HAP-1 (cell line): Measurements from ENCODE around the gene APOC4.
A peak's percentile ranks its signal among the peaks of the same experiment; 100 is the strongest.

ENCODE experiments used
- DNase-seq, 2 experiments: peaks; one replicate each; pipeline ENCODE4 v3.0.0-alpha.2; 2016 to 2020; ENCODE audit warnings: low spot score in 2 of 2
- H3K27me3 ChIP-seq: fragments of 250-450 bp; sonication (Bioruptor Pico); 2 replicates; pipeline ENCODE4 v1.5.1; 2020; ENCODE audit warnings: low read depth, mild to moderate bottlenecking, moderate library complexity
- H3K36me3 ChIP-seq: fragments of 250-450 bp; sonication (Bioruptor Pico); replicated peaks from 2 replicates; pipeline ENCODE4 v1.5.1; 2020; ENCODE audit warnings: mild to moderate bottlenecking
- H3K4me1 ChIP-seq: fragments of 250-450 bp; sonication (Bioruptor Pico); 2 replicates; pipeline ENCODE4 v1.5.1; 2020; ENCODE audit warnings: mild to moderate bottlenecking
- H3K4me3 ChIP-seq: fragments of 250-450 bp; sonication (Bioruptor Pico); 2 replicates; pipeline ENCODE4 v1.5.1; 2020; ENCODE audit warnings: mild to moderate bottlenecking, moderate library complexity
- H3K9me3 ChIP-seq: fragments of 250-450 bp; sonication (Bioruptor Pico); 2 replicates; pipeline ENCODE4 v1.5.1; 2020; ENCODE audit warnings: mild to moderate bottlenecking, moderate library complexity
- in situ Hi-C: fragments of 300-500 bp; cut with MboI; formaldehyde crosslinking; loops from 3 replicates; pipeline ENCODE4 v1.14.3; 2020; ENCODE audit warnings: low sequenced_read_pairs, inconsistent platforms, mixed read lengths

Gene APOC4

DNA sequence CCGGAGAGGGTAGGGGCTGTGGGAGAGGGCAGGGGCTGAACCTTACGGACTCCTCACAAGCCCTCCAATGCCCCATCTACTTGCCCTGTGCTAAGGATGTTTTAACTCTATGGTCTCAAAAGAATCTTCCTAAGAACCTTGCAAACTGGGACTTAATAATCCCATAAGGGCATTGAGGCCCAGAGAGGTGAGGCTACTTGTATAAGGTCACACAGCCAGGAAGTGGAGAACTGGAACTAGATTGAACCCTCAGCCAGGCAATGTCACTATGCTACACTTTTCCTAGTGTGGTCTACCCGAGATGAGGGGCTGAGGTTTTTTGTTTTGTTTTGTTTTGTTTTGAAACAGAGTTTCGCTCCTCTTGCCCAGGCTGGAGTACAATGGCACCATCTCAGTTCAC is 10.5 kb upstream of the APOC4 start:
- Histone ChIP-seq H3K9me3 (no peaks in the 10 kb centered on the region), H3K4me1 (peaks cover 10% of the 10 kb centered on the region; the same call in 1 of the 2 replicates), H3K36me3 (no peaks in the 10 kb centered on the region), H3K27me3 (no peaks in the 10 kb centered on the region), H3K4me3 (no peak overlapping the region)
- DNase-seq = no peak
- in situ Hi-C loops = no loop called here

DNA sequence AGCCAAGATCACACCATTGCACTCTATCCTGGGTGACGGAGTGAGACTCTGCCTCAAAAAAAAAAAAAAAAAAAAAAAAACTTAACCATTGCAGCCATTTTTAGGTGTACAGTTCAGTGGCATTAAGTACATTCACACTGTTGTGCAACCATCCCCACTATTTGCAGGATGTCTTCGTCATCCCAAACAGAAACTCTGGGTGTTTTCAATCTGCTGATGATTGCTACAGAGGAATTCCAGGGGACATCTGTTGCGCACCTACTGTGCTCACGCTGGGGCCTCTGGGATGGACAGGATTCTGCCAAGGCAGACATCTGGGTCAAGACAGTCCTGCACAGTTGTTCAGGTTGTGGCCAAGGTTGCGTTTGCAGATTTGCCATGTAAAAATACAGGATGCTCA is 2.4 kb upstream of the APOC4 start:
- Histone ChIP-seq H3K4me3 (no peak overlapping the region), H3K9me3 (no peaks in the 10 kb centered on the region), H3K27me3 (no peaks in the 10 kb centered on the region), H3K4me1 (no peaks in the 10 kb centered on the region), H3K36me3 (no peaks in the 10 kb centered on the region)
- in situ Hi-C loops = no loop called here
- no peak for DNase-seq

DNA sequence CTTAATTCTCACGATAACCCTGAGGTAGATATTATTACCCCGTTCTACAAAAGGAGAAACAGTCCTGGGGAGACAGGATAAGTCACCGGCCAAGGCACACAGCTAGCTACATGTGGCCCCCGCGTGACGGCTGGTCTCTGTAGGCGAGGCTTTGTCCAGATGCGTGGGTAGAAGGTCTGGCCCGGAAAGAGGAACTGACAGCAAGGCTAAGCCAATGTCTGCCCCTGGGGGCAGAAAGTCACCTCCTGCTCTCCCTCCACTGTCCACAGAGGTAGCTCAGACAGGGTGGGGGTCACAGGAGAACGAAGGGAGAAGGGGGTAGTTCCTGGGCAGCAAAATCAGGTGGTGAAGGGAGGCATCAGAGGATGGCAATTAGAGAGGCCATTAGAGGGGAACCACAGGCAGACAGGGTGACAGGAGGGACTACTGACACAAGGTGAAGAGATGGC is 1.8 kb downstream of the APOC4 start:
- in situ Hi-C loops = no loop called here
- H3K4me1 ChIP-seq = no peaks in the 10 kb centered on the region
- DNase-seq = no peak
- H3K9me3 ChIP-seq = no peaks in the 10 kb centered on the region
- no peaks in the 10 kb centered on the region for H3K36me3 ChIP-seq
- no peaks in the 10 kb centered on the region for H3K27me3 ChIP-seq
- no peak overlapping the region for H3K4me3 ChIP-seq

DNA sequence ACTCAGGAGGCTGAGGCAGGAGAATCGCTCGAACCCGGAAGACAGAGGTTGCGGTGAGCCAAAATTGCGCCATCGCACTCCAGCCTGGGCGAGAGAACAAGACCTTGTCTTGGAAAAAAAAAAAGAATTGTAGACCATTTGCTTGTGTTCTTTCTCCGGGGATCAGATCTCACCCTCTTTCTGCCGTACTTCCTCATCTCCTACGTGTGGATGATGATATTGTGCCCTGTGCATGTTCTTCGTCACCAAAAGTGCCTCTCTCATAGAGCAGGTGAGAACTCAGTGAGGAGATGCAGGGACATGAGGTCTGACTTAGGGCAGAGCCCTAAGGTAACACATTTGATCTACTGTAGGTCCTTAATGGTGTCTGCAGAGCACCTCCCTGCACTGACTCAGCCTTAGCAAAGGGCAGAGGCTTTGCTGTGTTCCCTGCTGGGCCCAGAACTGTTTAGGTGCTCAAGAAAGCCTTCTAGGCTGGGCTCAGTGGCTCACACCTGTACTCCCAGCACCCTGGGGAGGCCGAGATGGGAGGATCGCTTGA is 5.1 kb downstream of the APOC4 start:
- Histone ChIP-seq H3K4me3 (no peak overlapping the region), H3K36me3 (peaks cover 8% of the 10 kb centered on the region; the same call in 1 of the 2 replicates), H3K4me1 (no peaks in the 10 kb centered on the region), H3K27me3 (no peaks in the 10 kb centered on the region), H3K9me3 (no peaks in the 10 kb centered on the region)
- no peak for DNase-seq
- in situ Hi-C loops = loop anchor here (5.0 kb wide), 1 partner anchor 40 kb away; the partner anchor contains the start of gene APOE

DNA sequence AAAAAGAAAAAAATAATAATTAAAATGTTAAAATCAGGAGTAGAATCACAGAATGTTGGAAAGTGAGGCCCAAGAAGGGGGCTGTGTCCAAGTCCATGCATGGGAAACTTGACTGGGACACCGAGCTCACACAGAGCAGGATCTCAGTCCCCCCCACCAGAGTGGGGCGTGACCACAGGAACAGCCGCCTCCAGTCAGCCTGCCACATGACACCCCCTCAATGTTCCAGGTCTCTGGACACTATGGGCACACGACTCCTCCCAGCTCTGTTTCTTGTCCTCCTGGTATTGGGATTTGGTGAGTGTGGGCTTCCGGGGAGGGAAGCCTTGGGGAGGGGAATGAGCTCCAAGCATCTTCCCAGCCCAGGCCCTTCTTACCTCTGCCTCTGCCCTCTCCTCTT is 6.2 kb downstream of the APOC4 start:
- Histone ChIP-seq H3K27me3 (no peaks in the 10 kb centered on the region), H3K4me3 (no peak overlapping the region), H3K36me3 (peaks cover 8% of the 10 kb centered on the region; the same call in 1 of the 2 replicates), H3K4me1 (no peaks in the 10 kb centered on the region), H3K9me3 (no peaks in the 10 kb centered on the region)
- DNase-seq = no peak
- in situ Hi-C loops = loop anchor here (5.0 kb wide), 1 partner anchor 41 kb away; the partner anchor contains the start of gene APOE

DNA sequence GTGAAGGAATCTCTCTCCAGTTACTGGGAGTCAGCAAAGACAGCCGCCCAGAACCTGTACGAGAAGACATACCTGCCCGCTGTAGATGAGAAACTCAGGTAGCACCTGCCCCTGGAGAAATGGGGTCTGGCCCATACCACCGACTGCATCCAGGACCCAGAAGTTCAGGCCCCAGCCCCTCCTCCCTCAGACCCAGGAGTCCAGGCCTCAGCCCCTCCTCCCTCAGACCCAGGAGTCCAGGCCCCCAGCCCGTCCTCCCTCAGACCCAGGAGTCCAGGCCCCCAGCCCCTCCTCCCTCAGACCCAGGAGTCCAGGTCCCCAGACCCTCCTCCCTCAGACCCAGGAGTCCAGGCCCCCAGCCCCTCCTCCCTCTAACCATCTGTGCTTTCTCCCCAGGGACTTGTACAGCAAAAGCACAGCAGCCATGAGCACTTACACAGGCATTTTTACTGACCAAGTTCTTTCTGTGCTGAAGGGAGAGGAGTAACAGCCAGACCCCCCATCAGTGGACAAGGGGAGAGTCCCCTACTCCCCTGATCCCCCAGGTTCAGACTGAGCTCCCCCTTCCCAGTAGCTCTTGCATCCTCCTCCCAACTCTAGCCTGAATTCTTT is 6.8 kb downstream of the APOC4 start:
- in situ Hi-C loops = loop anchor here (5.0 kb wide), 1 partner anchor 42 kb away; the partner anchor contains the start of gene APOE
- no peak for DNase-seq
- peaks cover 8% of the 10 kb centered on the region; the same call in 1 of the 2 replicates for H3K36me3 ChIP-seq

DNA sequence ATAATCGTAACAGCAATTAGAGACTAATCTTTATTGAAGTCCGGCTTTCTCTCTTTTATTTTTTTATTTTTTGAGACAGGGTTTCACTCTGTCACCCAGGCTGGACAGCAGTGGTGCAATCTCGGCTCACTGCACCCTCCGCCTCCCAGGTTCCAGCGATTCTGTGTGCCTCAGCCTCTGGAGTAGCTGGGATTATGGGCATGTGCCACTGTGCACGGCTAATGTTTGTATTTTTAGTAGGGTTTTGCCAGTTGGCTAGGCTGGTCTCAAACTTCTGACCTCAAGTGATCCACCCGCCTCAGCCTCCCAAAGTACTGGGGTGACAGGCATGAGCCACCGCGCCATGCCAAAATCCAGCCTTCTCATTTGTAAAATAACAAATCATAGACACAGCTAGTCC is 7.5 kb downstream of the APOC4 start:
- no peaks in the 10 kb centered on the region for H3K4me1 ChIP-seq
- no peak overlapping the region for H3K4me3 ChIP-seq
- H3K36me3 ChIP-seq = peaks cover 8% of the 10 kb centered on the region; the same call in 1 of the 2 replicates
- in situ Hi-C loops = loop anchor here (5.0 kb wide), 1 partner anchor 42 kb away; the partner anchor contains the start of gene APOE
- H3K27me3 ChIP-seq = no peaks in the 10 kb centered on the region
- no peaks in the 10 kb centered on the region for H3K9me3 ChIP-seq
- DNase-seq = no peak

More for the DNA sequence above, 6.8 kb downstream of the APOC4 start:
- Histone ChIP-seq H3K4me3 (no peak overlapping the region), H3K4me1 (no peaks in the 10 kb centered on the region), H3K27me3 (no peaks in the 10 kb centered on the region), H3K9me3 (no peaks in the 10 kb centered on the region)

DNA sequence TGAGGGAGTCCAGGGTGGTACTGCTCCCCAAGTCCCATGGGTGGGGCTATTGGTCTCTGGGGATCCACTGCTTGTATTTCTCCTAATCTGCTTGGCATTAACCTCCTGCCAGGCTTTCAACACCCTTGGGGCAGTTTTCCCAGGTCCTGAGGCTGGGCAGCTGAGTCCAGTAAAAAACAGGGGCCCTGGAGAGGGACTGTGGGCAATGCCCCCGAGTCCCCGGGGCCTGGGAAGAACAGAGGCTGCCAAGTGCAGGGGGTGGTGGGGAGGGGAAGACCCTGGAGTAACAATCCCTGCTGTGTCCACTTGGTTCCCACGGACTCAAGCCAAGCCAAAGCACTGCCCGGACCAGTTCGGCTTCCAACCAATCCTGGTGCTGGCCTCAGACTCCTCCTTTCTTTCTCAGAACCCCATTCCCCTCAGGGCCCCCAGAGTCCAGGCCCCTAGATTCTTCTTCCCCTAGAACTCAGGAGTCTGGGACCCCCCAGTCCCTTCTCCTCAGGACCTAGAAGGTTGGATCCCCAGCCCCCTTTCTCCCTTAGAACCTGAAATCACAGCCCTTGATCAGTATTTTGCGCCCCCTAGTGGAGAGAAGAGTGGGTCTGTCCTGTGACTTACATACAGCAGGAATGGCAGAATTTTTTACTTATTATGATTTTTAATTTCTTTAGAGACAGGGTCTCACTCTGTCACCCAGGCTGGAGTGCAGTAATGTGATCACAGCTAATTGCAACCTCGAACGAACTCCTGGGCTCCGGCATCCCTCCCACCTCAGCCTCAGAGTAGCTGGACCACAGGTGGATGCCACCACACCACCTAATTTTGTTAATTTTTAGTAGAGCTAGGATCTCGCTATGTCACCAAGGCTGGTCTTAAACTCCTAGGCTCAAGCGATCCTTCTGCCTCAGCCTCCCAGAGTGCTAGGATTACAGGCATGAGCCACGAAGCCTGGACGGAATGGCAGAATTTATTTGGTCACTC is 9.4 kb downstream of the APOC4 start:
- H3K36me3 ChIP-seq = peaks cover 11% of the 10 kb centered on the region; the same call in 1 of the 2 replicates
- no peak overlapping the region for H3K4me3 ChIP-seq
- peaks cover 6% of the 10 kb centered on the region for H3K4me1 ChIP-seq
- H3K27me3 ChIP-seq = no peaks in the 10 kb centered on the region
- in situ Hi-C loops = no loop called here
- DNase-seq = peak; percentile 64 to 79
- no peaks in the 10 kb centered on the region for H3K9me3 ChIP-seq

DNA sequence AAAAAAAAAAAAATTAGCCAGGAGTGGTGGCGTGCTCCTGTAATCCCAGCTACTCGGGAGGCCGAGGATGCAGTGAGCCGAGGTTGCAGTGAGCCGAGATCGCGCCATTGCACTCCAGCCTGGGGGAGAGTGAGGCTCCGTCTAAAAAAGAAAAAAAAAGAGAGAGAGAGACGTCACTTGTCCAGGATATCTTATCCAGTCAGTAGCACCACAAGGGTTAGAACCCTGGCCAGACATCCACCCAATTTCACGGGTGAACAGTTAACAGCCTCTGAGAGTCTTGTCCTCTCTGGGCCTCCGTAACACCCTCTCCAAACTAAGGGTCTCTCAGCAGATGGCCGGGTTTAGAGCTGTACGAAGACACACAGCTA is 12.2 kb downstream of the APOC4 start:
- Histone ChIP-seq H3K27me3 (no peaks in the 10 kb centered on the region), H3K36me3 (peaks cover 11% of the 10 kb centered on the region; the same call in 1 of the 2 replicates), H3K9me3 (no peaks in the 10 kb centered on the region), H3K4me3 (peak overlapping the region; percentile 98), H3K4me1 (peaks cover 6% of the 10 kb centered on the region)
- in situ Hi-C loops = no loop called here
- no peak for DNase-seq

DNA sequence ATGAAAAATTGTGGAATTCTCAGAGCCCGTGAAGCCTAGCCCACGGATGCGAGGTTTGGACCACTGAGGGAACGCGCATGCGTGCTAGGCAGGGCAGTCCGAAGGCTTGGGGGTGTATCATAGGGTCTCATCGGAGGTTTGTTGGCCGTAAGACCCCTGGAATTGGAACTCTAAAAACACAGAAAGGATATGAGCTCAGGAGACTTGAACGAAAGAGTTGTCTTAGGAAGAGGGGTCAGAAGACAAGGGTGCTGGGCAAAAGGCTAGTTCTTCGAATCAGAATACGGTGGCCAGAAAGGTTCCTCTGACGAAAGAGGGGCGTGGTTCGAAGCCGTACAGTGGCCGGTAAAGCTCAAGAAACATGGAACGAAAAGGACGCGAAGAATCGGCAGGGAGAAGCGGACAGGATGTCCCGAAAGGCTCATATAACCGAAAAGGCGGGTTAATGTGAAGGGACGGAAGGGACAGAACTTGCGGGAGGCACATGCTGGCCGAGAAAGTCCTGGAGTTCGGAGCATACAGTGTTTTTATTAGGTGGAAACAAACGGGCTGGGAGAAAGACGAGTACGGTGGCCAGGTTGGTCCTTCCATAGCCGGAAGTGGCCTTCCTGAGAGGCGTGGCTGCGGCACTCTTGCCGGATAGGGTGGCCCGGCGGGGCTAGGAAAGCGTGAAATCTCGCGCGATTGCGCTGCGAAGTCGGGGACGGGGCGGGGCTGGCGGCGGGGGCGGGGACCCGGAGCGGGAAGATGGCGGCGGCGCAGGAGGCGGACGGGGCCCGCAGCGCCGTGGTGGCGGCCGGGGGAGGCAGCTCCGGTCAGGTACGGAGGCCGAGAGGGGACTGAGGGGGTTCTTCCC is 12.8 kb downstream of the APOC4 start, which contains the start of gene CLPTM1:
Gene CLPTM1, plus strand, starts transcription at position 732 of the 856 bp plus-strand sequence. Its CDS starts 16 bp downstream, at position 748.
- in situ Hi-C loops = no loop called here
- H3K36me3 ChIP-seq = peaks cover 13% of the 10 kb centered on the region; the same call in 1 of the 2 replicates
- peak within 1 kb of the TSS; percentile 98 for H3K4me3 ChIP-seq
- no peaks in the 10 kb centered on the region for H3K27me3 ChIP-seq
- H3K4me1 ChIP-seq = peaks cover 6% of the 10 kb centered on the region
- H3K9me3 ChIP-seq = no peaks in the 10 kb centered on the region
- DNase-seq = peak; percentile 94 to 98

DNA sequence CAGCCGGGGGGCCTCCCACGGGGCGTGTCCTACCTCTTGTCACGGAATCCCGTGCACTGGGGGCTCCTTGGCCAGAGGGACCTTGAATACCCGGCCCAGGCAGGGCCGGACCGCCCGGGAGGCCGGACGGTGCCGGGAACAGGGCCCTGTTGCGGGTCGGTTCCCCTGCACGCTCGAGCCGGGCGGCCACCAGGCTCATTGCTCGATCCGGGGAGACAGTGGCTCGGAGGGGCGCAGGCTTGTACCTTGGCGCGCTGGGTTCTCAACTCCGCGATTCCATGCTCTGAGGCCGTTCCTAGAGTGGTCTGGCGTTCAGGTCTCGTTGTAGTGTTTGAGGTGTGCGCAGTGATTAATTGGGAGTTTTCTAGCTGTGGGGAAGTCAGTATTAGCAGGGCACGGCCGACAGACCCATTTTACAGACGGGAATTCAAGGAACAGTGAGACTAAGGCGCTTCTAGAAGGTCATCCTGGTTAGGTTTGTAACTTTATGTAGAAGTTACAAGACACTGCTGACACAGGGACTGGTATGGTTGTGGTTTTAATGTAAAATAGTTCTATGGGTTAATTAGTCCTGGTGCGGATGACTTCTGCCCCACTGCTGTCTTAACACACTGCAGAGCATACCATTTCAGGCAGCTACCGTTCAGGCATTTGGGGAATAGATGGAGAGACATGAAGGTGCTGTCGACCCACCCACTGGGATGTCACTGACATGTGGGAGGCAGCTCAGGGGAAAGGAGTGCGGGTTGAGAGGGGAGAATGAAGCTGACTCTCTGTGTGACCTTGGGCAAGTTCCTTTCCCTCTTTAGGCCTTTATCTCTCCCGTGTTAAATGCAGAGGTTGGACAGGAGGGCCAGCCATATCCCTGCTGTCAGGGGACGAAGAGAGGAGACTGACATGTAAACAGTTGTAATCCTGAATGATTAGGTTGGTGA is 13.7 kb downstream of the APOC4 start:
- in situ Hi-C loops = no loop called here
- DNase-seq = no peak
- peaks cover 6% of the 10 kb centered on the region for H3K4me1 ChIP-seq
- peak overlapping the region; percentile 98 for H3K4me3 ChIP-seq
- no peaks in the 10 kb centered on the region for H3K9me3 ChIP-seq
- H3K27me3 ChIP-seq = no peaks in the 10 kb centered on the region
- peaks cover 13% of the 10 kb centered on the region; the same call in 1 of the 2 replicates for H3K36me3 ChIP-seq

DNA sequence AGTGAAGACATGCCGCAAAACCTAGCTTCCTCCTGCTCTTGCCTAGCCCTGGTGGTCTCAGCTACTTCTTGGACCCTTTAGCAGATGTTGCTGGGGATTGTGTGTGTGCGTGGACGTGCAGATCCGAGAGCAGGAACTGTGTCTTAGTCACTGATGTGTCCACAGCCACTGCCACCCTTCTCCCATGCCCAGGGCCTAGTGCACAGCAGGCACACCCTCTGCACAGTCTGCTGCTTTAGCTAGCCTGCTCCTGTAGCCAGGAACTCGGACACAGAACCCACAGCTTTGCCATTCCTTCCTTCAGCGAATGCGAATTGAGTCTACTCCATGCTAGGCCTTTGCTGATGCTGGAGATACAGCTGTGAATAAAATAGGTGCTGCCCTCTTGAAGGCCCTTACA is 15.5 kb downstream of the APOC4 start:
- in situ Hi-C loops = no loop called here
- Histone ChIP-seq H3K27me3 (no peaks in the 10 kb centered on the region), H3K4me1 (peaks cover 6% of the 10 kb centered on the region), H3K4me3 (no peak overlapping the region), H3K9me3 (no peaks in the 10 kb centered on the region), H3K36me3 (peaks cover 22% of the 10 kb centered on the region)
- DNase-seq = no peak
